Activated T-helper 1 cell treated with Interleukin-2 at 50 U/mL for 16 hours (primary cell): ENCODE results near the gene HDAC3.
A peak's percentile ranks its signal among the peaks of the same experiment; 100 is the strongest.

Experiments
- DNase-seq: peaks from one replicate; pipeline ENCODE4 v3.0.0-alpha.2; 2020; ENCODE audit warnings: low read depth

The HDAC3 gene

GRCh38 chr5:141657937-141658545, 21.4 kb upstream of the HDAC3 start:
- no peak for DNase-seq

GRCh38 chr5:141657404-141657803, 20.8 kb upstream of the HDAC3 start:
- no peak for DNase-seq

GRCh38 chr5:141656396-141656795, 19.7 kb upstream of the HDAC3 start:
- no peak for DNase-seq

GRCh38 chr5:141655020-141655419, 18.4 kb upstream of the HDAC3 start:
- DNase-seq: no peak

- DNase-seq: no peak
Observed at GRCh38 chr5:141654298-141654697, 17.6 kb upstream of the HDAC3 start.

GRCh38 chr5:141651728-141652105, 15.1 kb upstream of the HDAC3 start:
- no peak for DNase-seq

GRCh38 chr5:141650851-141651727, 14.4 kb upstream of the HDAC3 start, which contains the start of gene FCHSD1:
Gene FCHSD1 (minus strand): TSS chr5:141651418. CDS start chr5:141651368, 50 bp downstream.
- DNase-seq: peak; percentile 75

- no peak for DNase-seq
Observed at GRCh38 chr5:141649972-141650371, 13.3 kb upstream of the HDAC3 start.

GRCh38 chr5:141649056-141649688, 12.5 kb upstream of the HDAC3 start:
- no peak for DNase-seq

GRCh38 chr5:141647851-141648250, 11.2 kb upstream of the HDAC3 start:
- DNase-seq: no peak

- no peak for DNase-seq
Observed at GRCh38 chr5:141647242-141647641, 10.6 kb upstream of the HDAC3 start.

- no peak for DNase-seq
Observed at GRCh38 chr5:141646026-141646425, 9.4 kb upstream of the HDAC3 start.

- DNase-seq: no peak
Observed at GRCh38 chr5:141641634-141642267, 5.1 kb upstream of the HDAC3 start.

GRCh38 chr5:141640698-141641097, 4.0 kb upstream of the HDAC3 start:
- no peak for DNase-seq

GRCh38 chr5:141640051-141640415, 3.4 kb upstream of the HDAC3 start:
- no peak for DNase-seq

GRCh38 chr5:141639357-141640050, 2.9 kb upstream of the HDAC3 start:
- no peak for DNase-seq

- no peak for DNase-seq
Observed at GRCh38 chr5:141638771-141639170, 2.1 kb upstream of the HDAC3 start.

GRCh38 chr5:141637767-141638419, 1.2 kb upstream of the HDAC3 start:
- DNase-seq: peak; percentile 40

GRCh38 chr5:141637123-141637766, 596 bp upstream of the HDAC3 start:
- peak; percentile 43 for DNase-seq

- no peak for DNase-seq
Observed at GRCh38 chr5:141636106-141636412, 590 bp downstream of the HDAC3 start.

- no peak for DNase-seq
Observed at GRCh38 chr5:141635646-141636045, 1.0 kb downstream of the HDAC3 start.
